Brain microvascular endothelial cell (primary cell): ENCODE data around the gene GAL3ST3.

Experiments used
- DNase-seq: peaks from one replicate; pipeline ENCODE4 v3.0.0-alpha.2; 2020
- H3K27ac ChIP-seq: fragments of 250-450 bp; sonication (Bioruptor Pico); 2 replicates; pipeline ENCODE4 v1.5.1; 2020; ENCODE audit warnings: mild to moderate bottlenecking, moderate library complexity
- H3K27me3 ChIP-seq: fragments of 250-450 bp; sonication (Bioruptor Pico); replicated peaks from 2 replicates; pipeline ENCODE4 v1.5.1; 2020; ENCODE audit warnings: mild to moderate bottlenecking
- H3K36me3 ChIP-seq: fragments of 250-450 bp; sonication (Bioruptor Pico); replicated peaks from 2 replicates; pipeline ENCODE4 v1.5.1; 2020; ENCODE audit warnings: mild to moderate bottlenecking
- H3K4me3 ChIP-seq: 2 replicates; pipeline ENCODE4 v1.5.1; 2011; ENCODE audit warnings: low read depth, mild to moderate bottlenecking, control low read depth, low read length, moderate library complexity
- CTCF ChIP-seq: IDR thresholded peaks from 2 replicates; pipeline ENCODE4 v1.5.1; 2011; ENCODE audit warnings: low read depth, mild to moderate bottlenecking, moderate library complexity, low read length, control low read depth, inconsistent platforms; ENCODE audit errors: missing control alignments
- in situ Hi-C: cut with HindIII; loops from 2 replicates; pipeline ENCODE4 v1.10.0; 2017; ENCODE audit warnings: low sequenced_read_pairs, low pct_ligation_motif_present

The GAL3ST3 gene

DNA sequence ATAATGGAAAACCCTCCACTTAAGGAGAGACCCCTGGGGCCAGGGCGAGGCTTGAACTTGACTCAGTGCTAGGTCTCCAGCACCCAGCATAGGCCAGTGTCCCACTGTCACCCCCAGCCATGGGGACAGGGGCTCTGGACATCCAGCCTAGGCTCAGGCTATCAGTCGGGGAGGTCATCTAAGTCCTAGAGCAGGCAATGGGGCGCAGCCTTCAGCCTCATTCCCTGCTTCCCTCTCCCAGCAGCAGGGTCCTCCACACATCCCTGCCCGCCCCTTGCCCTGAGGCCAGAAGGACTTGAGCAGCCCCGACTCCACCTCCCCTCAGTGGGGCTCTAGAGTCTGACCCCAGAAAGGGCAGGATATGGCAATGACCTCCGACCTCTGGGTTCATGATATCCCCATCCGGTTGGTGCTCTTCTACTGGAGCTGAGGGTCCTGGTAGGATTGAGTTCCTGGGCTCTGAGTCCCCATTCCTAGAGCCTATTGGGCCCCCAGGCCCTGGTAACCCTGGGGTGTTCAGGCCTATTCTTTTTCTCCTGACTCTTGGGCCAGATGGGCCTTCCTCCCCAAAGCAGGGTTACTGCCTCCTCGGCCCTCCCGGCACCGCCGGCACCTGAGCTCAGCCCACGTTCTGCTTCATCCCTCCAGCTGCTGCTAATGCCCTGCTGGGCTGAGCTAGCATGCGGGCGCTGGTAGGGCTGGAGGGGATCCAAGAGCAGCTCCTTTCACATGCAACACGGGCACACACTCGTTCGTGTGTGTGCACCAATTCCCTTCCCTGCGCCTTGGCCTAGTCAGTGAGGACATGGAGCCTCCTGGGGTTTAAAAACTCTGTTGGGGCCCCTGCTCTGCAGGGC is 32.8 kb downstream of the GAL3ST3 start:
- Histone ChIP-seq H3K4me3 (no peak overlapping the region), H3K36me3 (no peaks in the 10 kb centered on the region), H3K27ac (no peak overlapping the region), H3K27me3 (no peaks in the 10 kb centered on the region)
- in situ Hi-C loops: no loop called here
- no peak for DNase-seq
- no peak for TF ChIP-seq CTCF

GRCh38 chr11:66015454-66015881 is 33.5 kb downstream of the GAL3ST3 start:
- DNase-seq: no peak
- no peaks in the 10 kb centered on the region for H3K27me3 ChIP-seq
- no peaks in the 10 kb centered on the region for H3K36me3 ChIP-seq
- H3K27ac ChIP-seq: no peak overlapping the region
- no peak for TF ChIP-seq CTCF
- H3K4me3 ChIP-seq: no peak overlapping the region
- in situ Hi-C loops: no loop called here

DNA sequence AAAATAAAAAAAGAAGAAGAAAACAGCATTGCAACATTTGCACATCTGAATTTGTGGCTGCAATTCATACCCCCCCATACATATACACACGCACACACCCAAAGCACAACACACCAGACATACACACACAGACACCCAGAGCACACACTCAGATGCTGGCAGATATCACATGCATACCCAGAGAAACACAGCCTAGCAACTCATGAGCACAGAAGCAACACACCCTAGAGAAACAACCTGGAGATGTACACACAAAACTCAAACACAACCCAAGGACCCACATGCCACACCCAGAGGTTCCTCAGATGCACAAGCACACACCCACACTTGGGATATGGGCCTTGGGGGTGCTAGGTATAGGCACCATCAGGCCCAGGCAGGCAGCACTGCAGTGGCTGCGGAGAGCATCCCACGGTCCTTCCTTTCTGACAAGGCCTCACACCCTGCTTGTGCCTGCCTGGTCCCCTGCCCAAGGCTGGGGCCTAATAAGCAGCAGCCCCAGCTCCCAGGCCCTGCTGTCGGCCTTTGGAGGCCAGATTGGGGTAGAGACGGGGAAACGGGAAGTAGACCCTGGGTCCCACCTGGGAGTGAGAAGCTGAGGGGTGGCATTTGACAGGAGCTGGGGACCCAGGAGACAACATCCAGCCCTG is 34.0 kb downstream of the GAL3ST3 start:
- no peak overlapping the region for H3K27ac ChIP-seq
- in situ Hi-C loops: no loop called here
- no peaks in the 10 kb centered on the region for H3K36me3 ChIP-seq
- H3K27me3 ChIP-seq: no peaks in the 10 kb centered on the region
- no peak for DNase-seq
- TF ChIP-seq CTCF: no peak
- no peak overlapping the region for H3K4me3 ChIP-seq

GRCh38 chr11:66013762-66014100 is 35.2 kb downstream of the GAL3ST3 start:
- in situ Hi-C loops: no loop called here
- TF ChIP-seq CTCF: no peak
- no peak for DNase-seq
- Histone ChIP-seq H3K4me3 (no peak overlapping the region), H3K36me3 (no peaks in the 10 kb centered on the region), H3K27ac (no peak overlapping the region), H3K27me3 (no peaks in the 10 kb centered on the region)

DNA sequence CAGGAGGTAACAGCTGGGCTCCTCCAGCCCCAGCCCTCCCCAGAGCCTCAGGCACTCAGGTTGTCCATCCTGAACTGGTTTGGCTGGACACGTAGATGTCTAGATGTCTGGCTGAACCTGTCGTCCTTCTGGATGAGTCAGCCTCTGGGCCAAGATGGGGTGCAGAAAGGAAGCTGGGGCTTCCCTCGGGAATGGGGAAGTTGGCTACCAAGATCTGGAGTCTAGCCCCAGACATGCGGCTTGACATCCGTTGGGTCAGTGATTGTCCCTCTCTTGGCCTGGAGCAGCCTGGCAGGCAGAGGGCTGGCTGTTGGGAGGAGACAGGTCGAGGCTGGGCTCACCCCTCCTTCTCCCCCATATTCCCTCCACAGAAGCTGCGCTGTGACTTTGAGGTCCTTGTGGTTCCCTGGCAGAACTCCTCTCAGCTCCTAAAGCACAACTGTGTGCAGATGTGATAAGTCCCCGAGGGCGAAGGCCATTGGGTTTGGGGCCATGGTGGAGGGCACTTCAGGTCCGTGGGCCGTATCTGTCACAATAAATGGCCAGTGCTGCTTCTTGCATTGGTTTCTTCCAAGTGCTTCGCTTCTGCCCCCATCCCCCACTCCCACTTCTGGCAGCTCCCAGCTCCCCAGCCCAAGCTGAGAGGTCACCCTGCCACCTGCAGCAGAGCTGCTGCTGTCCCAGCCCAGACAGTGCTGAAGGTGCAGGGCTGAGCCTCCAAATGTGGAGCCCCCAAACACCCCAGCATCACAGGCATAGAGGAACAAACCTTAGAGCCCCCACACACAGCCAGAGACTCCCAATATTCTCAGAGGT is 35.8 kb downstream of the GAL3ST3 start:
- Histone ChIP-seq H3K27me3 (no peaks in the 10 kb centered on the region), H3K36me3 (no peaks in the 10 kb centered on the region), H3K27ac (no peak overlapping the region), H3K4me3 (no peak overlapping the region)
- DNase-seq: no peak
- TF ChIP-seq CTCF: no peak
- in situ Hi-C loops: no loop called here
